Ureter (tissue), 1 donor: ENCODE measurements around the gene GRM7. TPM values are rescaled to one million over a fixed set of nuclear protein-coding genes. Genes with fewer than 3 reads are reported as not detected.

Experiments used
- DNase-seq: peaks from one replicate; pipeline ENCODE4 v3.0.0-alpha.2; 2020; ENCODE audit warnings: low spot score
- total RNA-seq: library from RNA; stranded (reverse); gene quantifications from one replicate; pipeline ENCODE4 v1.2.4, GENCODE V29; 2023
- donor health status: DM: yes; HTN: yes; CAD: no.

The GRM7 gene
- total RNA-seq, 1 donor from 2014 or later = 0.86 TPM

DNA sequence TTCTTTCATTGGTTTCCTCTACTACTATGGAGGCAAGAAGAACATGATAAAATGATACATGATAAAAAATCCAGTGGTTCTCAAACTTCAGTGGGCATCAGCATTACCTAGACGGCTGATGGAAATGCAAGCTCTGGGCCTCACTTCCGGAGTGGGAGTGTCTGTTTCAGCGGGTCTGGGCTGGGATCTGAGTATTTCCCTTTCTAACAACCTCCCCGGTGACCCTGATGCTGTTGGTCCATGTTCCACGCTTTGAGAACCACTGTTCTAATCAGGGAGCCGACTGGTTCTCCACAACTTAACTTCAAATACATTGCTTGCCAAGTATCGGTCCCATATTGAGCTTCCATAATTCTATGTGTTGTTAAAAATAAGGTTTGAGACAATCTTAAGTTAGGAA, 928.4 kb downstream of the GRM7 start:
- DNase-seq = no peak

DNA sequence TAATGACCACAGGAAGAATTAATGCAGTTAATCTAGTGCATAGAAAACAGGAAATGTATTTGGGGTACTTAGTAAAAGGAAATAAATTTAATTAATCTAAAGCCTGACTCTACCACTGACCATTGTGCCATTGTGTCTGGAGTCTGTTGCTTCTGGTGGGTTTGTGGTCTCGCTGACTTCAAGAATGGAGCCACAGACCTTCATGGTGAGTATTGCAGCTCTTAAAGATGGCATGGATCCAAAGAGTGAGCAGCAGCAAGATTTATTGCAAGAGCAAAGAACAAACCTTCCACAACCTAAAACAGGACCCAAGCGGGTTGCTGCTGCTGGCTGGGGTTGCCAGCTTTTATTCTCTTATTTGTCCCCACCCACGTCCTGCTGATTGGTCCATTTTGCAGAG, 929.2 kb downstream of the GRM7 start:
- no peak for DNase-seq
